Transverse colon (tissue), 4 donors: ENCODE data around the gene BPIFB4. TPM values are rescaled to one million over a fixed set of nuclear protein-coding genes. Genes with fewer than 3 reads are reported as not detected.
"Not testable (repeated sequence)": the region's sequence is repeated elsewhere in the genome, so short reads cannot be mapped to it uniquely, and the experiment has no call there.

Experiments used
- DNase-seq: peaks from one replicate; pipeline ENCODE4 v3.0.0-alpha.2; 2019
- H3K27ac ChIP-seq, 4 donors: fragments of 200-600 bp; sonication (generic); 2 replicates each; pipeline ENCODE4 v1.5.1; 2016 to 2018; ENCODE audit warnings: inconsistent platforms in 4 of 4
- H3K27me3 ChIP-seq: fragments of 200-600 bp; sonication (generic); 2 replicates; pipeline ENCODE4 v1.5.1; 2017; ENCODE audit warnings: inconsistent platforms
- H3K36me3 ChIP-seq, 4 donors: fragments of 200-600 bp; sonication (generic); 2 replicates each; pipeline ENCODE4 v1.5.1; 2017 to 2019; ENCODE audit warnings: inconsistent platforms in 4 of 4
- H3K4me1 ChIP-seq, 4 donors: fragments of 200-600 bp; sonication (generic); 2 replicates each; pipeline ENCODE4 v1.5.1; 2017 to 2020; ENCODE audit warnings: inconsistent platforms in 4 of 4
- H3K4me3 ChIP-seq, 4 donors: fragments of 200-600 bp; sonication (generic); 1 replicate in 1 of 4; 2 replicates in 3 of 4; pipeline versions ENCODE4 v1.5.1 to v1.6.1; 2017 to 2019; ENCODE audit warnings: inconsistent platforms in 4 of 4
- H3K9me3 ChIP-seq, 2 donors: fragments of 200-600 bp; sonication (generic); 2 replicates each; pipeline ENCODE4 v1.5.1; 2017 to 2019; ENCODE audit warnings: inconsistent platforms in 2 of 2
- EP300 ChIP-seq: sonication (generic); formaldehyde crosslinking; IDR thresholded peaks from one replicate; pipeline ENCODE4 v1.6.1; 2017; ENCODE audit warnings: antibody characterized with exemption, low read depth
- POLR2A ChIP-seq: fragments of 450-650 bp; IDR thresholded peaks from one replicate; pipeline ENCODE4 v1.6.1; 2016; ENCODE audit warnings: antibody characterized with exemption, mild to moderate bottlenecking, moderate library complexity
- POLR2AphosphoS5 ChIP-seq, 3 donors: sonication (generic); formaldehyde crosslinking; IDR thresholded peaks; one replicate each; pipeline ENCODE4 v1.6.1; 2016; ENCODE audit warnings: antibody characterized with exemption in 3 of 3
- WGBS, 2 donors: methylation state at CpG; one replicate each; pipeline ENCODE4 v1.1.5; 2018; ENCODE audit warnings: low coverage in 1 of 2; 5-methylcytosine and 5-hydroxymethylcytosine counted together
- in situ Hi-C, 4 donors: fragments of 200-750 bp; cut with MboI; loops; one replicate each; pipeline versions ENCODE4 v1.15.0 to v1.15.1; 2017; ENCODE audit warnings: low sequenced_read_pairs in 3 of 4, low pct_ligation_motif_present in 1 of 4, low pct_unique_long_range_greater_than_20kb in 1 of 4
- intact Hi-C: fragments of 100-400 bp; cut with DNase I; formaldehyde crosslinking; loops from one replicate; pipeline ENCODE4 v1.15.1; 2023; ENCODE audit warnings: low total_unique reads
- total RNA-seq, 4 donors: library from RNA; depleted of rRNA; stranded (reverse); fragments of >200 nt; gene quantifications; one replicate each; pipeline ENCODE4 v1.1.0, GENCODE V29; 2016
- TF ChIP-seq, protein P1 (sequence below), 5 experiments: fragments of 200-600 bp in 3 of 5; fragments of 450-650 bp in 2 of 5; sonication (generic) in 3 of 5; IDR thresholded peaks; 1 replicate in 2 of 5; 2 replicates in 3 of 5; pipeline ENCODE4 v1.5.1; 2016 to 2017; ENCODE audit warnings: antibody characterized with exemption in 5 of 5, inconsistent platforms in 3 of 5, mild to moderate bottlenecking in 2 of 5, moderate library complexity in 1 of 5

Gene BPIFB4
- total RNA-seq, 4 donors from 2014 or later = not detected

DNA sequence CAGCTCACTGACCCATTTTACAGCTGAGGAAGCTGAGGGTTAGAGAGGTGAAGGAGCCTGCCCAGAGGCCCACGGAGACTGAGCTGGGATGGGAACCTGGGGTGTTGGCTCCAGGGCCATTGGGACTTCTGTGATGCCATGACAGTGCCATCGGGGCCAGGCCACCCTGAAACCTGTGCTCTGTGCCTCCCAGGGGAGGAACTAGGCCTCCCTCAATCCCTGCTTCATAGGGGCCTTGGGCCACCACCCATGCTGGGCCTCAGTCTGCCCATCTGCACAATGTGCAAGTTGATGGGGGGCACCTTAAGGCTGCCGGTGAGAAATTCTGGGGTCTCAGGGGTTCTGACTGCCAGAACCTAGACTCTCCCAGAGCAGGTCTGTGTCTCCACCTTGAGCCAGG is 24.9 kb downstream of the BPIFB4 start:
- no peak for DNase-seq
- Histone ChIP-seq H3K4me3 (no peak overlapping the region), H3K27me3 (no peaks in the 10 kb centered on the region), H3K4me1 (no peaks in the 10 kb centered on the region), H3K27ac (no peak overlapping the region), H3K9me3 (no peaks in the 10 kb centered on the region), H3K36me3 (no peaks in the 10 kb centered on the region)
- TF ChIP-seq POLR2AphosphoS5 (IDR thresholded peaks at IDR 0.05) (no peak), POLR2A (no peak), EP300 (no peak)
- intact Hi-C loops (no loop called here), in situ Hi-C loops (no loop called here)
- WGBS, 2 donors = 66% methylated on average over 3 of the region's 3 CpGs; no CpG with 5 or more reads in 1 of the 2 donors

DNA sequence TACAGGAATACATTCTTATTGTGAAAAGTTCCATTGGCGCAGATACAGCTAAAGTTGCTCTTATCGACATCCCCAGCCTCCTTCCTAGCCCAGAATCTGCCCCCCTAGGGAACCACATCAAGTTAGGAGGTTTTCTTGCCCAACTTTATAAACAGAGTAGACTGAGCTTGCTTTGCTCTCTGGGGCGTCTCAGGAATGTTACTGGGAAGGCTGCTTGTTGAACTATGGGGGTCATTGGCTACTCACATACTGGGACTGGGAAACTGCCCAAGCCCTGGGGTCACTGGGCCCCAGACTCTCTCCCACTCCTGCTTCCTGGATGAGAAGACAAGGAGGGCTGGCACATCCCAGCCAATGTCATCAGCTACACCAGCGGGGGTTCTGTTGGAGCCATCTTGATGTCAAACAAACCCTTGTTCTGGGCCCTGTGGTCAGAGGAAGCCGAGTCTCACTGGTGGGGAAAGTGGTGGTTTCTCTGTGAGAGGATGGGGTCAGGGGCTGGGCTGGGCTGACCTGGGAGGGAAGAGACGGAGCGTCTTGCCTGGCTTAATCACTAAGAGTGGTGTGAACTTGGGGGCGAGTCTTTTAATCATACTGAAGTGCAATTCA is 26.0 kb downstream of the BPIFB4 start:
- TF ChIP-seq, protein P1, sequence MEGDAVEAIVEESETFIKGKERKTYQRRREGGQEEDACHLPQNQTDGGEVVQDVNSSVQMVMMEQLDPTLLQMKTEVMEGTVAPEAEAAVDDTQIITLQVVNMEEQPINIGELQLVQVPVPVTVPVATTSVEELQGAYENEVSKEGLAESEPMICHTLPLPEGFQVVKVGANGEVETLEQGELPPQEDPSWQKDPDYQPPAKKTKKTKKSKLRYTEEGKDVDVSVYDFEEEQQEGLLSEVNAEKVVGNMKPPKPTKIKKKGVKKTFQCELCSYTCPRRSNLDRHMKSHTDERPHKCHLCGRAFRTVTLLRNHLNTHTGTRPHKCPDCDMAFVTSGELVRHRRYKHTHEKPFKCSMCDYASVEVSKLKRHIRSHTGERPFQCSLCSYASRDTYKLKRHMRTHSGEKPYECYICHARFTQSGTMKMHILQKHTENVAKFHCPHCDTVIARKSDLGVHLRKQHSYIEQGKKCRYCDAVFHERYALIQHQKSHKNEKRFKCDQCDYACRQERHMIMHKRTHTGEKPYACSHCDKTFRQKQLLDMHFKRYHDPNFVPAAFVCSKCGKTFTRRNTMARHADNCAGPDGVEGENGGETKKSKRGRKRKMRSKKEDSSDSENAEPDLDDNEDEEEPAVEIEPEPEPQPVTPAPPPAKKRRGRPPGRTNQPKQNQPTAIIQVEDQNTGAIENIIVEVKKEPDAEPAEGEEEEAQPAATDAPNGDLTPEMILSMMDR (IDR thresholded peaks at IDR 0.05) = no peak
- no peak for TF ChIP-seq EP300
- Histone ChIP-seq H3K4me1 (no peaks in the 10 kb centered on the region), H3K27ac (no peak overlapping the region), H3K4me3 (no peak overlapping the region), H3K9me3 (no peaks in the 10 kb centered on the region), H3K36me3 (no peaks in the 10 kb centered on the region), H3K27me3 (no peaks in the 10 kb centered on the region)
- DNase-seq = no peak
- in situ Hi-C loops = no loop called here
- intact Hi-C loops = no loop called here
- WGBS, 2 donors = 71 to 94% methylated on average over 2 to 8 of the region's 8 CpGs

DNA sequence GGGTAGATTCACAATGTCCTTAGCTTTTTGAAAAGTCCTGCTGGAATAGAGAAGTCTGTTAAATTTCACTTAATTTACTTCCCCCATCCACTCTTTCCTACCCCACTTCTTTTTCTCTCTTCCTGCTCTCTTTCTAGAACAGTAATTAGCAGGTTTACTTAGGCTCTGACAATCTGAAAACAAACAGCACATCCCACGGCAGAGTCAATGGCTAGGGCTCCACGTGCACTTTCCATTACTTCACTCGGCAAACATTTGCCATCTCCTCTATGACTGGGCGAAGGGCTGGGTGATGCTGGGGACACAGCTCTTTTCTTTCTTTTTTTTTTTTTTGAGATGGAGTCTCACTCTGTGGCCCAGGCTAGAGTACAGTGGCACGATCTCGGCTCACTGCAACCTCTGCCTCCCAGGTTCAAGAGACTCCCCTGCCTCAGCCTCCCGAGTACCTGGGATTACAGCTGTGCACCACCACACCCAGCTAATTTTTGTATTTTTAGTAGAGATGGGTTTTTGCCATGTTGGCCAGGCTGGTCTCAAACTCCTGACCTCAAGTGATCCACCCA is 26.7 kb downstream of the BPIFB4 start:
- WGBS, 2 donors = 42 to 57% methylated on average over 4 to 7 of the region's 7 CpGs
- H3K36me3 ChIP-seq, in situ Hi-C loops, H3K4me1 ChIP-seq, intact Hi-C loops, H3K4me3 ChIP-seq, H3K9me3 ChIP-seq, DNase-seq, H3K27me3 ChIP-seq, H3K27ac ChIP-seq: not testable (repeated sequence)

DNA sequence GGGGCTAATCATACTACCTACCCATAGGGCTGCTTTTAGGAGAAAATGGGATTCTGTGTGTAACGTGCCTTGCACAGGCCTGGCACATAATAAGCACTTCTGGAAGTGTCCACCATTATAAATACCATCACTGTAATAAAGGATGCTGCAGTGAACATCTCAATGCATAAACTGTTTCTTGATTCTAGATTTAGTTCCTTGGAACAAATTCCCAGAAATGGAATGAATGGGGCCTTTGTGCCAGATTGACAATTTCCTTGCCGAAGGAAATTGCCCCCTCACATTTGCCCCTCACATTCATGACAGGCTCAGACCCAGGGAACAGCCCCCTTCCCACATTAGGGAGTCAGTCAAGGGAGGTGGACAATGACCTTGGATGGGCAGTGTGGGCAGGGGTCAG is 29.2 kb downstream of the BPIFB4 start:
- WGBS, 2 donors = 41% methylated on average over 2 of the region's 2 CpGs; no CpG with 5 or more reads in 1 of the 2 donors
- no peak overlapping the region for H3K27ac ChIP-seq
- in situ Hi-C loops (no loop called here), intact Hi-C loops (no loop called here)
- H3K9me3 ChIP-seq = no peaks in the 10 kb centered on the region
- TF ChIP-seq, protein P1 (IDR thresholded peaks at IDR 0.05) = no peak
- no peak for TF ChIP-seq EP300
- no peak for TF ChIP-seq POLR2AphosphoS5 (IDR thresholded peaks at IDR 0.05)
- TF ChIP-seq POLR2A = no peak
- no peak overlapping the region for H3K4me3 ChIP-seq
- no peaks in the 10 kb centered on the region for H3K36me3 ChIP-seq
- H3K4me1 ChIP-seq = no peaks in the 10 kb centered on the region
- DNase-seq = no peak
- no peaks in the 10 kb centered on the region for H3K27me3 ChIP-seq

DNA sequence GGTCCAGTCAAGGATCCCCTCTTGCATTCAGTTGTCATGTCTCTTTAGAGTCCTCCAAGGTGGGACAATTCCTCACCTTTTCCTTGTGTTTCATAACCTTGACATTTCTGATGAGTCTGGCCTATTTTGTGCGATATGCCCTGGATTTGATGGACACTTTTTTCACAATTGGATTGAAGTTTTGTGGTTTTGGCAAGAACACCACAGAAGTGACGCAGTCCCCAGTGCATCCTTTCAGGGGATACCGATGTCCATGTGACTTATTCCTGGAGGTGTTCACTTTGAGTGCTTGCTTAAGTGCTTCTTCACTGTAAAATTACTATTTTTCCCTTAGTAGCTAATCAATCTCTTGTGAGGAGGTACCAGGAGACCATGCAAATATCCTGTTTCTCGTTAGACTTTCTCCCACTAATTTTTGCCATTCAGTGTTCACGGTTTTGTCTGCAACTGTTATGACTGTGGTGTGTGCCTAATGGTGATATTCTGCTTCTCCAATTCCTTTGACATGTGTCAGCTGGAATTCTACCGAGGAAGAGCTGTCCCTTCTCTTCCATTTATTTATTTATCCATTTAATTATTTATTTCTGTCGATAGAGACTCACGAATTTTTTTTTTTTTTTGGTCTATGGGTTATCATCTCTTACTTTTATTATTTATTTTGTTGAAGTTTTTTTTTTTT is 30.8 kb downstream of the BPIFB4 start:
- no peak overlapping the region for H3K27ac ChIP-seq
- no peaks in the 10 kb centered on the region for H3K27me3 ChIP-seq
- H3K4me3 ChIP-seq = no peak overlapping the region
- no peaks in the 10 kb centered on the region for H3K9me3 ChIP-seq
- DNase-seq = no peak
- H3K36me3 ChIP-seq = no peaks in the 10 kb centered on the region
- in situ Hi-C loops (no loop called here), intact Hi-C loops (no loop called here)
- no peaks in the 10 kb centered on the region for H3K4me1 ChIP-seq
- WGBS, 2 donors = 71 to 75% methylated on average over 8 of the region's 8 CpGs
- TF ChIP-seq, protein P1 (IDR thresholded peaks at IDR 0.05) = no peak
- TF ChIP-seq POLR2AphosphoS5 (IDR thresholded peaks at IDR 0.05) = no peak
- no peak for TF ChIP-seq EP300
- no peak for TF ChIP-seq POLR2A
